NCI-H82 (cell line): ENCODE measurements around the gene GDPD2.

ENCODE experiments used
- DNase-seq: peaks from one replicate; lab custom pipeline; 2025; lab: John Stamatoyannopoulos, UW

Gene GDPD2

GRCh38 chrX:70437921-70438665 is 15.0 kb downstream of the GDPD2 start:
- no peak for DNase-seq

- DNase-seq: no peak
These were observed 15.9 kb downstream of the GDPD2 start for GRCh38 chrX:70439016-70439415.

GRCh38 chrX:70442224-70442623 is 19.1 kb downstream of the GDPD2 start:
- no peak for DNase-seq

- DNase-seq: peak; percentile 69
These were observed 21.3 kb downstream of the GDPD2 start, which contains the start of gene DLG3 for GRCh38 chrX:70444326-70444945. Gene DLG3, plus strand, starts transcription at chrX:70444835. Its CDS starts 367 bp downstream, at chrX:70445202.

GRCh38 chrX:70444946-70445656 is 22.0 kb downstream of the GDPD2 start:
- no peak for DNase-seq

GRCh38 chrX:70445951-70446350 is 22.8 kb downstream of the GDPD2 start:
- DNase-seq: no peak

GRCh38 chrX:70446380-70447350 is 23.6 kb downstream of the GDPD2 start:
- DNase-seq: no peak

GRCh38 chrX:70449457-70449966 is 26.4 kb downstream of the GDPD2 start:
- DNase-seq: no peak

GRCh38 chrX:70452143-70452733 is 29.1 kb downstream of the GDPD2 start:
- peak; percentile 76 for DNase-seq

- no peak for DNase-seq
These were observed 30.0 kb downstream of the GDPD2 start for GRCh38 chrX:70453024-70453618.

- DNase-seq: peak; percentile 93
These were observed 31.6 kb downstream of the GDPD2 start for GRCh38 chrX:70454441-70455365.

GRCh38 chrX:70455366-70456202 is 32.5 kb downstream of the GDPD2 start:
- peak; percentile 60 for DNase-seq

- DNase-seq: no peak
These were observed 33.1 kb downstream of the GDPD2 start for GRCh38 chrX:70456256-70456655.

- no peak for DNase-seq
These were observed 37.9 kb downstream of the GDPD2 start for GRCh38 chrX:70461026-70461425.

- DNase-seq: no peak
These were observed 40.9 kb downstream of the GDPD2 start for GRCh38 chrX:70464051-70464450.

GRCh38 chrX:70466968-70467367 is 43.9 kb downstream of the GDPD2 start:
- no peak for DNase-seq

- no peak for DNase-seq
These were observed 45.6 kb downstream of the GDPD2 start for GRCh38 chrX:70468709-70469108.

- no peak for DNase-seq
These were observed 47.8 kb downstream of the GDPD2 start for GRCh38 chrX:70470850-70471289.
